MM.1S (cell line): ENCODE results near the gene GNAT1.

Source experiments
- CTCF ChIP-seq: fragments of 300-600 bp; sonication (generic); IDR thresholded peaks from 2 replicates; pipeline ENCODE4 v1.5.1; 2016; ENCODE audit warnings: antibody characterized with exemption, low read length, mixed read lengths
- EZH2 ChIP-seq: fragments of 300-600 bp; sonication (generic); optimal IDR thresholded peaks from 2 replicates; pipeline ENCODE3; 2017; ENCODE audit warnings: low read depth, mild to moderate bottlenecking, antibody characterized with exemption, low read length, mixed read lengths
- EZH2phosphoT487 ChIP-seq: fragments of 300-600 bp; sonication (generic); IDR thresholded peaks from 2 replicates; pipeline ENCODE4 v1.6.1; 2018; ENCODE audit warnings: antibody characterized with exemption, low read length

GRCh38 chr3:50204804-50205412, 13.5 kb downstream of the GNAT1 start, which contains the start of gene SLC38A3:
- TF ChIP-seq CTCF, result no peak
- no peak for TF ChIP-seq EZH2
- no peak for TF ChIP-seq EZH2phosphoT487
